ENCODE data around the gene TWF2.

The TWF2 gene

GRCh38 chr3:52204337-52205073 is 34.5 kb downstream of the TWF2 start:
- DNase-seq (ENCODE audit: low spot score) (no peak), FAIRE-seq (no peak)

- DNase-seq (ENCODE audit: low spot score) (no peak), FAIRE-seq (no peak)
Measured at GRCh38 chr3:52203701-52204100, 35.3 kb downstream of the TWF2 start.

- DNase-seq (ENCODE audit: low spot score) (no peak), FAIRE-seq (no peak)
Measured at GRCh38 chr3:52202384-52203077, 36.4 kb downstream of the TWF2 start.

- FAIRE-seq: no peak
- no peak for DNase-seq (ENCODE audit: low spot score)
Measured at GRCh38 chr3:52200981-52201679, 37.8 kb downstream of the TWF2 start.

GRCh38 chr3:52198643-52199608 is 40.0 kb downstream of the TWF2 start:
- no peak for FAIRE-seq

GRCh38 chr3:52197842-52198625 is 40.9 kb downstream of the TWF2 start, which contains the start of gene ALAS1:
ALAS1 (plus strand) TSS chr3:52198160; CDS start chr3:52199242, 1,082 bp downstream.
- FAIRE-seq (peak; percentile 79), DNase-seq (ENCODE audit: low spot score) (peak; percentile 99)

More at GRCh38 chr3:52198643-52199608, 40.0 kb downstream of the TWF2 start:
- no peak for DNase-seq (ENCODE audit: low spot score)

GRCh38 chr3:52197499-52197841 is 41.5 kb downstream of the TWF2 start:
- DNase-seq (ENCODE audit: low spot score): no peak
- FAIRE-seq: no peak

GRCh38 chr3:52196977-52197376 is 42.0 kb downstream of the TWF2 start:
- peak; percentile 50 for FAIRE-seq
- DNase-seq (ENCODE audit: low spot score): no peak

- DNase-seq (ENCODE audit: low spot score) (no peak), FAIRE-seq (no peak)
Measured at GRCh38 chr3:52195823-52196331, 43.1 kb downstream of the TWF2 start.

- no peak for FAIRE-seq
Measured at GRCh38 chr3:52195291-52195597, 43.7 kb downstream of the TWF2 start.

GRCh38 chr3:52194485-52195290 is 44.3 kb downstream of the TWF2 start:
- no peak for DNase-seq (ENCODE audit: low spot score)
- no peak for FAIRE-seq

More at GRCh38 chr3:52195291-52195597, 43.7 kb downstream of the TWF2 start:
- DNase-seq (ENCODE audit: low spot score): no peak

- DNase-seq (ENCODE audit: low spot score) (peak; percentile 59), FAIRE-seq (peak; percentile 74)
Measured at GRCh38 chr3:52193065-52193464, 45.9 kb downstream of the TWF2 start.

GRCh38 chr3:52191663-52192062 is 47.3 kb downstream of the TWF2 start:
- DNase-seq (ENCODE audit: low spot score) (no peak), FAIRE-seq (no peak)

- no peak for FAIRE-seq
- peak; percentile 28 for DNase-seq (ENCODE audit: low spot score)
Measured at GRCh38 chr3:52190294-52191074, 48.5 kb downstream of the TWF2 start.

- FAIRE-seq: no peak
- DNase-seq (ENCODE audit: low spot score): no peak
Measured at GRCh38 chr3:52188556-52188955, 50.4 kb downstream of the TWF2 start.

GRCh38 chr3:52186729-52187128 is 52.2 kb downstream of the TWF2 start:
- FAIRE-seq (no peak), DNase-seq (ENCODE audit: low spot score) (no peak)

- FAIRE-seq (no peak), DNase-seq (ENCODE audit: low spot score) (no peak)
Measured at GRCh38 chr3:52185837-52186236, 53.1 kb downstream of the TWF2 start.

GRCh38 chr3:52185311-52185710 is 53.6 kb downstream of the TWF2 start:
- FAIRE-seq (no peak), DNase-seq (ENCODE audit: low spot score) (no peak)

GRCh38 chr3:52184690-52185089 is 54.3 kb downstream of the TWF2 start:
- peak; percentile 50 for FAIRE-seq
- no peak for DNase-seq (ENCODE audit: low spot score)
